ENCODE data around the gene CHI3L1. TPM values are rescaled to one million over a fixed set of nuclear protein-coding genes. Genes with fewer than 3 reads are reported as not detected.

CHI3L1 gene
- total RNA-seq, 4 donors from 2014 or later: 1.3 to 2.1 (median 1.7) TPM; not detected in 1

DNA sequence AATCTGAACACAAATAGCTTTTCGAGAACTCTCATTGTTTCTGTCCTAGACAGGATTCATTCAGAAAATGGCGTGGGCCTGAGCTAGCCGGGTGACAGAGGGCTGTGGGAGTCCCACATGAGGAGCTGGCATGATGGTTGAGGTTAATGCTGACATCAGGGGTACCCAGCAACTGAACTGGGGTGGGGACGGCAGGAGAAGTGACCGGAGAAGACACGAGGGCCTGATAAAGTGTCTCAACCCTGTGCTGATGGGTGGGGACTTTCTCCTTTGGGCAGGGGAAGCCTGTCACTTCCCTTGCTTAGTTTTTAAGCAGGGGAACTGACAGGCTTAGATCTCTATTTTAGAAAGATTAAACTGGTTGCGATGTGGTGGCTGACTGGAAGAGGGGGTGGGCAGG is 28.4 kb upstream of the CHI3L1 start:
- no peaks in the 10 kb centered on the region for H3K9me3 ChIP-seq
- H3K4me1 ChIP-seq: peaks cover 0 to 6% (median 0%) of the 10 kb centered on the region in 4 donors
- no peak for TF ChIP-seq EP300 (IDR thresholded peaks at IDR 0.05)
- no peak for TF ChIP-seq POLR2AphosphoS5 (IDR thresholded peaks at IDR 0.05)
- no peak for TF ChIP-seq POLR2A (IDR thresholded peaks at IDR 0.05; ENCODE audit: low read depth)
- TF ChIP-seq, protein P1, sequence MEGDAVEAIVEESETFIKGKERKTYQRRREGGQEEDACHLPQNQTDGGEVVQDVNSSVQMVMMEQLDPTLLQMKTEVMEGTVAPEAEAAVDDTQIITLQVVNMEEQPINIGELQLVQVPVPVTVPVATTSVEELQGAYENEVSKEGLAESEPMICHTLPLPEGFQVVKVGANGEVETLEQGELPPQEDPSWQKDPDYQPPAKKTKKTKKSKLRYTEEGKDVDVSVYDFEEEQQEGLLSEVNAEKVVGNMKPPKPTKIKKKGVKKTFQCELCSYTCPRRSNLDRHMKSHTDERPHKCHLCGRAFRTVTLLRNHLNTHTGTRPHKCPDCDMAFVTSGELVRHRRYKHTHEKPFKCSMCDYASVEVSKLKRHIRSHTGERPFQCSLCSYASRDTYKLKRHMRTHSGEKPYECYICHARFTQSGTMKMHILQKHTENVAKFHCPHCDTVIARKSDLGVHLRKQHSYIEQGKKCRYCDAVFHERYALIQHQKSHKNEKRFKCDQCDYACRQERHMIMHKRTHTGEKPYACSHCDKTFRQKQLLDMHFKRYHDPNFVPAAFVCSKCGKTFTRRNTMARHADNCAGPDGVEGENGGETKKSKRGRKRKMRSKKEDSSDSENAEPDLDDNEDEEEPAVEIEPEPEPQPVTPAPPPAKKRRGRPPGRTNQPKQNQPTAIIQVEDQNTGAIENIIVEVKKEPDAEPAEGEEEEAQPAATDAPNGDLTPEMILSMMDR (IDR thresholded peaks at IDR 0.05): no peak
- no peaks in the 10 kb centered on the region for H3K36me3 ChIP-seq
- no peak overlapping the region for H3K4me3 ChIP-seq
- no peak overlapping the region for H3K27ac ChIP-seq (replicated peaks in 1 of 4)
- 82% methylated on average over 7 of the region's 7 CpGs for WGBS
- DNase-seq (ENCODE audit: extremely low spot score): no peak
- intact Hi-C loops (cut with DNase I): loop anchor here (2.0 kb wide), 1 partner anchor 98 kb away; no protein-coding TSS in a partner anchor
- peaks cover 0 to 18% (median 0%) of the 10 kb centered on the region in 4 donors for H3K27me3 ChIP-seq

DNA sequence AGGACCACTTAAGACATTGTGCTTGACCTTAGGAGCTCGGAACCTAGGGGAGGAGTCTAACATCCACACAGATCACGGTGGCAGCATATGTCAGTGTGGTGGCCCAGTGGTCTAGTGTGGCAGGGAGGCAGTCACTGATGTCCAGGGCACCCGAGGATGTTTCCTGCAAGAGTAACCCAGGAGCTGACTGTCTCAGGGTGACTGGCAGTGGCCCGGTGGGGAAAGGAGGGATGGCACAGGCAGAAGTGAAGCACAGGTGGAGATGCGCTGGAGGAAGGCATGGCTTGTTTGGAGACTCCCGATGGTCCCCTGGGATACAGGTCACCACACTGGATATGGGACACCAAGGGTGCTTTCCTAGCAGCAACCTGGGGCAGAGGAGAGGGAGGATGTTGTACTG is 26.6 kb upstream of the CHI3L1 start:
- TF ChIP-seq POLR2A (IDR thresholded peaks at IDR 0.05; ENCODE audit: low read depth) (no peak), EP300 (IDR thresholded peaks at IDR 0.05) (no peak), POLR2AphosphoS5 (IDR thresholded peaks at IDR 0.05) (no peak)
- TF ChIP-seq, protein P1 (IDR thresholded peaks at IDR 0.05): no peak
- Histone ChIP-seq H3K4me1 (peaks cover 0 to 6% (median 0%) of the 10 kb centered on the region in 4 donors), H3K36me3 (no peaks in the 10 kb centered on the region), H3K27me3 (peaks cover 0 to 16% (median 0%) of the 10 kb centered on the region in 4 donors), H3K9me3 (no peaks in the 10 kb centered on the region), H3K4me3 (no peak overlapping the region), H3K27ac (replicated peaks in 1 of 4) (no peak overlapping the region)
- 92% methylated on average over 6 of the region's 6 CpGs for WGBS
- intact Hi-C loops (cut with DNase I): no loop called here
- DNase-seq (ENCODE audit: extremely low spot score): no peak

DNA sequence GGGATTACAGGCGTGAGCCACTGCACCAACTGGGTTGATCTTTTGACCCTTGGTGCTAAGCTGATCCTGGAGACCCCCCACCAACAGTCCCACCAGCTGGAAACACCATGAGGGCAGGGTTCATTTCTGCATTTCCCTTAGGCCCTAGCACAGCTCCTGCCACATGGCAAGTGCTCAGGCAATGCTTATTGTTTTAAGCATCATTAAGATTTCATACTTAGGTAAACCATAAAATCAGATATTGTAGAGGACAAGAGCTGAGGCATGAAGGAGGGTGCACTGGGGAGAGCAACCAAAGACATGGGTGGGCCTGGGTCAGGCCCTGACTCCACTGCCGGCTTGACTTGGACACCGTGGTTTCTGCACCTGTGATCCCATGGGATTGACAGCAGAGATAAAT is 25.3 kb upstream of the CHI3L1 start:
- Histone ChIP-seq H3K4me3 (no peak overlapping the region), H3K36me3 (no peaks in the 10 kb centered on the region), H3K27ac (replicated peaks in 1 of 4) (no peak overlapping the region), H3K27me3 (peaks cover 0 to 5% (median 0%) of the 10 kb centered on the region in 4 donors), H3K4me1 (peaks cover 0 to 6% (median 0%) of the 10 kb centered on the region in 4 donors), H3K9me3 (no peaks in the 10 kb centered on the region)
- intact Hi-C loops (cut with DNase I): no loop called here
- DNase-seq (ENCODE audit: extremely low spot score): no peak
- TF ChIP-seq POLR2AphosphoS5 (IDR thresholded peaks at IDR 0.05) (no peak), EP300 (IDR thresholded peaks at IDR 0.05) (no peak), POLR2A (IDR thresholded peaks at IDR 0.05; ENCODE audit: low read depth) (no peak)
- TF ChIP-seq, protein P1 (IDR thresholded peaks at IDR 0.05): no peak
- WGBS: 87% methylated on average over 3 of the region's 3 CpGs

DNA sequence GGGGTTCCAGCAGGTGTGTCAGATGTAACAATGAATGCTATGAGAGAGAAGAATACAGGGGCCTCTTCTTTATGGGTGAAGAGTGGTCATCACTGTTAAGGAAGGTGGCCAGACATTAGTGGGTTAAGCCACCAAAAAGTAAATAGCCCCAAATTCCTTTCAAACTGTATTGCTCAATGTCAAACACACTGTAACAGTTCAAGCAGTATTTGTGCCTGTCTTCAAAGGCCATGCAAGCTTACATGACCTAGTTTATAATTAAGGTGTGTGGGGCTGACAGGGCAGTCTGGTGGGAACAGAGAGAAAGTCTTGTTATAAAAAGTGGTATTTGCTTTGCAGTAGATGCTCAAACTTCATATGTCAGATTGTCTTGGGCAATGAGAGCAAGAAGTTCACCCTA is 24.5 kb upstream of the CHI3L1 start:
- Histone ChIP-seq H3K27ac (replicated peaks in 1 of 4) (no peak overlapping the region), H3K9me3 (no peaks in the 10 kb centered on the region), H3K4me3 (no peak overlapping the region), H3K4me1 (peaks cover 0 to under 1% (median 0%) of the 10 kb centered on the region in 4 donors), H3K36me3 (no peaks in the 10 kb centered on the region), H3K27me3 (no peaks in the 10 kb centered on the region)
- TF ChIP-seq POLR2AphosphoS5 (IDR thresholded peaks at IDR 0.05) (no peak), POLR2A (IDR thresholded peaks at IDR 0.05; ENCODE audit: low read depth) (no peak), EP300 (IDR thresholded peaks at IDR 0.05) (no peak)
- TF ChIP-seq, protein P1 (IDR thresholded peaks at IDR 0.05): no peak
- intact Hi-C loops (cut with DNase I): no loop called here
- no peak for DNase-seq (ENCODE audit: extremely low spot score)

DNA sequence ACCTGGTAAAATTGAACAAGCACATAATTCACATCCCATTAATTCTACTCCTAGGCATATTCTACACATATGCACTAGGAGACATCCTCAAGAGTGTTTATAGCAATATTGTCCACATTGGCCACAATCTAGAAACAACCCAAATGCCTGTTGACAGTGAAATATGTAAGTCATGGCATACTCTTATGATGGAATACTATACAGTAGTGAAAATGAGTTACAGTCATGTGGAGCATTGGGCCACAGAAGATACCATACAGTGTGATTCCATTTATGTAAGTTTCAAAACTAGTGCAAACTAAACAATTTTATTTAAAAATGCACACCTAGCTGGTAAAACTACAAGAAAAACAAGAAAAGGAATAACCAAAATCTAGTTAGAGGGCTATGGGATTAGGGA is 23.8 kb upstream of the CHI3L1 start:
- TF ChIP-seq POLR2AphosphoS5 (IDR thresholded peaks at IDR 0.05): no peak
- no peak for TF ChIP-seq POLR2A (IDR thresholded peaks at IDR 0.05; ENCODE audit: low read depth)
- TF ChIP-seq, protein P1 (IDR thresholded peaks at IDR 0.05): no peak
- no peak for TF ChIP-seq EP300 (IDR thresholded peaks at IDR 0.05)
- no peaks in the 10 kb centered on the region for H3K27me3 ChIP-seq
- H3K4me1 ChIP-seq: no peaks in the 10 kb centered on the region
- intact Hi-C loops (cut with DNase I): no loop called here
- no peak for DNase-seq (ENCODE audit: extremely low spot score)
- H3K36me3 ChIP-seq: no peaks in the 10 kb centered on the region
- H3K4me3 ChIP-seq: no peak overlapping the region
- H3K27ac ChIP-seq (replicated peaks in 1 of 4): no peak overlapping the region
- H3K9me3 ChIP-seq: no peaks in the 10 kb centered on the region

Data from esophagus muscularis mucosa (tissue), 4 donors.